ENCODE measurements around the gene KCNB1.

The KCNB1 gene

DNA sequence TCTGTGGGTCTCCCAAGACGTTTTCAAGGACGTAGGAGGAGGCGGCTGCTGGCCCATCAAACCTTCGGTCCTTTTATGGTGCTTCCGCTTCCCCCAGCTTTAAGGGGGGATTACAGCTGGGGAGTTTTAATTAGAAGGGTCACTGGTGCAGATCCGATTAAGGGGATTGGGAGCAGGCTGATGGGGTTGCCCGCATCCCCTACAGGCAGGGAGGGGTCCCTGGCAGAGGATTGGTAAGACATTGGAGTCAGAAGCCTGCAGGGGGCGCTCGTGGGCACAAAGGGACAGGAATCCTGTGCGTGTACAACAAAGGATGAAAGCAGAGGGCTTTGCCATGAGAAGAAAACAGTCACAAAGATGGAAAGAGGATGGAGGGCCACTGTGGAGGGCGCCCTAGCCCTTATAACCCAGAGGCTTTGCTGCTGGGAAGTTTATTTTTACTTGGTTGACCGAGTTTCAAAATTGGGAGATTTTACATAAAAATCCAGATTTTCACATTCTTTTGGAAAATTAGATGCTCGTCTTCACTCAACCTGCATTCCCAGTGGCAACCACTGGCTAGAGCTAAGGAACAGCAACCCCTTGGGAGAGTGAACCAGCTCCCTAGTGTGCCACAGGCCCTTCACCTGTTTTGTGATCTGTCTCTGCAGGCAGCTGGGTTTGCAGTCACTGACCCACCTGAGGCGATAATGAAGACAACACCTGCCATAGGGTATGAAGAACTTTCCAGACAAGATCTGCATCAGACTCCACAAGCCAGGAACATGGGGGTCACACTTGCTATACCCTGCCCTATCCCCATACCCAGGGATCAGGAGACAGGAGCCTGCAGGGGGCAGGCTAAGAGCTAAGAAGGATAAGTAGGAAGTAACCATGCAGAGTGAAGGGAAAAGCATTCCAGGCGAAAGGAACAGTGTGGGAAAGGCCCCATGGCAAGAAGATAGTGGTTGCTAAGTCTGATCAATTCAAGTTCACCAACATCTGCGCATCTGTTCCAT, 97.7 kb downstream of the KCNB1 start:
- peak; percentile 54 for DNase-seq

DNA sequence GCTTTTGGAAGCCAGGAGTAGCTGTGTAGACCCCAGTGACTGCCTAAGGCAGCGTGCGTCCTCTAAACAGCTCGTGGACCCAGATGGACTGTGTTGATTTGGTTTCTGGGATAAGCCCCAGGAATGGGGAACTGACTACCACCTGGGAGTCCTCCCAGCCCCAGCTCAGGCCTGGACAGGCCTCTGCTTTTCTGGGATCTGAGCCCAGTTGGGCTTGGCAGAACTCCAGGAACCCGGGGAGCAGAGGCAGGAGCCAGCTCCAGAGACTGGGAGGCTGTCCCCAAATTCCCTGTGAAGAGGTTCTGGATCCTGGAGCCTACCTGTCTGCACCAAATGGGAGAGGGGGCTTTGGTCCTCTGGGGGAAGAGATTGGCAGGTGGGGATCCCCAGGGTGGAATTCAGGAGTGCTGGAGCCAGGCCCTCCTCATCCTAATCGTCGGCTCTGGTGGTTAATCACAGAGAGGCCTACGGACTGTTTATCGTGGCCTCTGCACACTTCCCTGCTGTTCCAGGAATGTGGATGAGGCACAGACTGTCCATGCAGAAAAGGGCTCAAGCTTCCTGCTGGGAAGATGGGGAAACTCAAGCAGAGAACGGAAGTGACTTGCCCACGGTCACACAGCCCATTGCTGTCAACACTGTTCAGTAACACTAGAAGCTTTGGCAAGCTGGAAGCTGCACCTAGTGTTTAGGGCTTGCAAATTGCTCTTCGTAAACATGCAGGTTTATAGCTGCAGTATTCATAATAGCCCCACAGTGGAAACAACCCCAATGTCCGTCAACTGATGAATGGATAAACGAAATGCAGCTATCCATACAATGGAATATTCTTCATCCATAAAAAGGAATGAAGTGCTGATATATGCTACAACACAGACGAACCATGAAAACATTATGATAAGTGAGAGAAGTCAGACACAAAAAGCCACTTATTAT, 100.6 kb downstream of the KCNB1 start:
- peak; percentile 95 for DNase-seq

DNA sequence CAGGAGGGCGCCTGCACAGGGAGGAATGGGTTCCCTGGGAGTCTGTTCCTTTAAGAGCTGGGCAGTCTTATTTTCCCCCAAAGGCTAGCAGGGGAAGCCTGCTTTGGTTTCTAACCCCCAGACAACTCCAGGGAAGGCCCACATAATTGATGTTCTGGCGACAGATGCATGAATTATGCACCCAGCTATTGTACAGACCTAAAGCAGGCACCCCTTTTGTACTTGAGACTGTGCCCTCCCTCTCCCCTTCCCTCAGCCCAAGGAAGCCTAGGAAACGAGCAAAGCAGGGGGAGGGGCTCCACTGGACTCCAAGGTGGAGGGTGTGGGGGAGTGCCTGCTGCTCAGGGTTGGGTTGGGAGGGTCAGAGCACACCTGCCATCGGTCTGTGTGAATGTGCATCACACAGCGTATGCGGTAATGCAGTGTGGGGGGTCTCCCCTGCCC, 102.1 kb downstream of the KCNB1 start:
- no peak for DNase-seq

DNA sequence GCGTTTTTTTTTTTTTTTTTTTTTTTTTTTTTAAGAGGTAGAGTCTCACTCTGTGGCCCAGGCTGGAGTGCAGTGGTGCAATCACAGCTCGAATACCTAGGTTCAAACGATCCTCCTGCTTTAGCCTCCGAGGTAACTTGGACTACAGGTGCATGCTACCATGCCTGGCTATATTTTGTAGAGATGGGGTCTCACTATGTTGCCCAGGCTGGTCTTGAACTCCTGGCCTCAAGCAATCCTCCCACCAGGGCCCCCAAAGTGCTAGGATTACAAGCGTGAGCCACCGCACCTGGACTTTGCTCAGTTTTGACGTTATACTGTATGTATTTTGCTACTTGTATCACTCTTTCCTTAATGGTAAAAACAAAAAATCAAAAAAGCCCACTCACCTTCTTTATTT, 103.1 kb downstream of the KCNB1 start:
- no peak for DNase-seq

DNA sequence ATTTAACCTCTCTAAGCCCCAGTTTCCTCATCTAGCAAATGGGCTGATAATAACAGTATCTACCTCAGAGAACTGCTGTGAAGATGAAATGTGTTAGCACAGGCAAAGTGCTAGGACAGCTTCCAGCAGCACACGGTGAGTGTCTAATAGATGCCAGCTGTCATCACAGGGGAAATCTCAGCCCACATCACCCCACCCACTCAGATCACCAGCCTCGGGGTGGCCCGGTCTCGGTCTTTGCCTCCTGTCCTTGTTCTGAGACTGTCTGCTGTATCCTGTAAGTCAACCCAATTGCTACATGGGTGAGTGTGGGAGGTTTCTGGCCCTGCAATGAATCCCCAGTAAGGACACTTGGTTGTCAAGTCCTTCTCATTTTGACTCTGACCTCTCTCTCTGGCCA, 105.1 kb downstream of the KCNB1 start:
- DNase-seq: no peak

DNA sequence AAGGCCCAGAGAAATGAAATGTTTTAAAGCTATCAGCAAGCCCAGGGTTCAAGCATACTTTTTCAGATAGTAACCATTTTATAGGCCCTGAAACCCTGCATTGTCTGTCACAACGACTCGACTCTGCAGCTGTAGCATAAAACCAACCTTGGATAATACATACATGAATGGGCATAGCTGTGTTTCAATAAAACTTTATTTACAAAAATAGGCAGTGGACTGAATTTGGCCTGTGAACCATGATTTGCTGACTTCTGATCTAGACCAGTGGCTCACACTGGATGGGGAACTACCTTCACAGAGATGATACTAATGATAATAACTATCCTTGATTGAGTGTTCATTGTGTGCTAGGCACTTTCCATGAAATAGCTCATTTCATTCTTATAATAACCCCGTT, 107.3 kb downstream of the KCNB1 start:
- DNase-seq: no peak

DNA sequence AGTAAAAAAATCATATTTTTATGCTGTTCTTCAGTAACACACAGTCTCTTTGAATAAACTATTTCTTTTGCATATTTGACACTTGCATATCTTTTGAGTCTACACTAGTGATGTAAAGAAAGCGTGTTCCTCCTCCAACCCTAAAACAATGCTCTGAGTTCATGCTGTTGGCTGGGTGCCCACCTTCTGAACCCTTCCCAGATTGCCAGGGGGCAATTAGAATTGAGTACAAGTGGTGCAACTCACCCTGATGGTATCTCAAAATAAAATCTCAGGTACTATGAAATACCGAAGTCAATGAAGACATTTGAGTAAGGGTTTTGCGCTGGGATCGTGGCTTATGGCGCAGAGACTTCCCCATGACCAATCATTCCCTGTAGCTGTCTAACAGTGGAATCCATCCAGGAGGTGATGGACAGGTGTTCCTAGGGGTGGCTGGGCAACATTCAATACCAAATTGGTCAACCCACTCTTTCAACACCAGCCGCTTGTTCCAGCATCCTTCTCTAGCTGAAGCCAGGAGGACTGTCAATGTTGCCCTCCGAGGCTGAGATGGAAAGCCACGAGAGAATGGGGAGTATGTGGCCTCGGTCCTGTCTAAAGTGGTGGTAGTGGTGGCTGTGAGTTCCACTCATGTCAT, 110.3 kb downstream of the KCNB1 start:
- no peak for DNase-seq

DNA sequence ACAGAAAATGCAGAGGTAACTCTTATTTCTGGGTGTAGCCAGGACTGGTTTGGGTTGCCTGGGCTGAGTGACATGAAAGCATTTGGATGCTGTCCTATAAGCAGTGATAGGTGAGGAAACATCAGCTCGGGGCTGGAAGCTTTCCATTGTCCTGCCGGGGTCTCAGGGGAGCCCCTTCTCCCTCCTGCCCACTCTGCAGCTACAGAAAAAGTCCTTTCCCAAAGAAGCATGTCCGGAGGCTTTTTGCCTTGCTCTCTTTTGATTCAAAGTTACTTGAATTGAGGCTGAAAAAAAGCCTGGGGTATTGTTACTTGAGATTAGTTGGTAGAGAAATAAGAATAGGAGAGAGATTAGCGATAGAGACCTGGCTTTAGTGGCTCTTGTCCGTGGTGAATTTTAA, 113.9 kb downstream of the KCNB1 start:
- no peak for DNase-seq

DNA sequence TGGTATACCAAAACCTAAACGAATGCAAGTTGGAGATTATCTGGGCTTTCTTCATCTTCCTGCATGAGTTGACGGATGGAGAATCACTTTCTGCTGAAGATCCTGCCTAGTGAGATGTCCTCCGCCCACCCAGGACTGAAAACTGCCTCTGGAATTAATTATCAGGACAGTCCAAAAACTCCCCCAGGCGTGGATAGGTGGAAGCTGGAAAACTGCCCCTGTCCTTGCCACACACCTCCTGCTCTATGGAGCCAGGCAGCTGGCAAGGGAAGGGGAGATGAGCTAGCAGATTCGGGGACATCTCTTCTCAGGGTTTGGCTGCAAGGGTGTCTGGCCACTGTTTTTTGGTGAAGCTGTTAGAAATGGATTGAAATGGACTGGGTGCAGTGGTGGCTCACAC, 115.4 kb downstream of the KCNB1 start:
- no peak for DNase-seq

DNA sequence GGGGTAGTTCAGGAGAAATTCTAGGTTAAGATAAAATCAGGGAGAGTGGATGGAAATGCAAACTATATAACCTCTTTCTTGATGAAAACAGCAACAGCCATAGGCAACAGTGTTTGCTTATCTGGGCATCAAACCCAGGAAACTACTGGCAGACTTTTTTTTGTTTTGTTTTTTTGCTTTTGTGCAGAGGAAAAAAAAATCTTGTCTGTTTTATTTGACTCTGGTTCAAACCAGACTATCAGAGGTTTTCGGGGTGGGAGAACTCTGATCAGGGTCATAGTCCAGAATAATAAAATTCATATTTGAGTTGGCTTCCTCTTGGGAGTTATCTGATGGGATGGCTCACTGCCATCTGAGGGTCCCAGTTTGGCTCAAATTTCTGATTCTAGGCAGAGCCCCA, 115.8 kb downstream of the KCNB1 start:
- no peak for DNase-seq

DNA sequence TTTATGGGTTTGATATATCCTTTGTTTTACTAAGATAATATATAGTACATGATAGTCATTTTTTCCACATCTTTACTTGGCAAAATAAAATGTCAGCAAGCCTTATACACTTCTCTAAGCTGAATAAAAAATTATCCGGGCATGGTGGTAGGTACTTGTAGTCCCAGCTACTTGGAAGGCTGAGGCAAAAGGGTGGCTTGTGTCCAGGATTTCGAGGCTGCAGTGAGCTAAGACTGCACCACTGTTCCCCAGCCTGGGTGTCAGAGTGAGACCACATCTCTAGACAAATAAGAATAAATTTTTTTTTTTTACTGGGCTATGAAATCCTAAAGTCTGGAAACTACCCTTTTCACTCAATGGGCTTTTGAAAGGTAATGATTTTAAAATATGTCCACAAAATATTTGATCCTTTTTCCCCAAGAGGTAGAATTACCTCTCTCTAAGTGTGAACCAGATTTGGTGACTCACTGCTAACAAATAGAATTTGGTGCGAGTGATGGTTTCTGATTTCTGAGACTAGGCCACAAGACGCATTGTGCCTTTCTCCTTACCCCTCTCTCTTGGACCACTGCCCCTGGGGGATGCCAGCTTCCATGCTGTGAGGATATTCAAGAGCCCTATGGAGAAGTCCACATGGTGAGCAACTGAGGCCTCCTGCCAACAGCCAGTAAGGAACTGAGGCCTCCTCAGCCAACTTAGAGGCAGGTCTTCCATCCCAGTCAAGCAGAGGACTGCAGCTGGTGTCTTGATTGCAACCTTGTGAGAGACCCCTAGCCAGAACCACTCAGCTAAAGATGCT, 120.4 kb downstream of the KCNB1 start:
- no peak for DNase-seq

DNA sequence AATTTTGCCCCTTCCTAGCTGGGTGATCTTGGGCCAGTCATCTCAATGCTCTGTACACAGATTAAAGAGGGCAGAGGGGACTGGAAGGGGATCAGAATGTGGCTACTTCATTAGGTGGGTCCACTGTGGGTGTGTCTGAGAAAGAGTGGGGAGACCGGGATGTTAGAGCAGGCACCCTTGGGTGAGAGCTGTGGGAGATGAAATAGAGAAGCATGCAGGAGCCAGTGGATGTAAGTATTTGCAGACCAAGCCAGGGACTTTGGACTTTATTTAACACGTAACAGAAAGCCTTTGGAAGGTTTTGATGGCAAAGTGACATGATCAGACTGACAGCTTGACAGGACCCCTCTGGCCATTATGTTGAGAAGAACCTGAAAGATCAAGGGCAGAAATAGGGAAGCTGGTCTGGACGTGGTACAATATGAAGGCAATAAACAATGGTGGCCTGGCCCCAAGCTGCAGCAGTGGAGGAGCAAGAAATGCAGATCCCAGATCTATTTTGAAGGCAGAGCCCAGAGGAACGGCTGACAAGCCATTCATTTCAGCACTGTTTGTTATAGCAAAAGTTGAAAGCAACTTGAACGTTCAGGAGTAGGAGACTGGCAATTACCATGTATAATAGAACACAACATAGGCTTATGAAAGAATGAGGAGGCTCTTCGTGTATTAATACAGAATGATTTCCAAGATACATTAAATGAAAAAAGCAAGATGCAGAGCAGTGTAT, 122.1 kb downstream of the KCNB1 start:
- no peak for DNase-seq

DNA sequence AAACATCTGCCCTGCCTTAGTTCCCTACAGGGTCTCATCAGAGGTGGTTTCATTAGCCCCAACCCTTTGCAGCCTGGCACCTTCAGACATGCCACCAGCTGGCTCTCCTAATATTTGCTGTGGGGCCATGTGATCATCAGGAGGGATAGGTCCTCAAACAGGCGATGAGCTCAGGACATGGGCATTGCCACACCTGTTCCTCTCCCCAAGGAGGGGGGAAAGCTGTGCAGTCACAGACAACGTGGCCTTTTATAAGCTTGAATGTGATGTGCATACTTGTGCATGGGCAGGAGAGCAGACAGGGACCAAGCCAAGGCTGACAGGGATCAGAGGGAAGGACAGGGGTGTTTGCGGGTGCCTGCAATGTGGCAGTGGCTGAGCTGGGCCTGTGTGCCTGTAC, 125.8 kb downstream of the KCNB1 start:
- peak; percentile 62 for DNase-seq

DNA sequence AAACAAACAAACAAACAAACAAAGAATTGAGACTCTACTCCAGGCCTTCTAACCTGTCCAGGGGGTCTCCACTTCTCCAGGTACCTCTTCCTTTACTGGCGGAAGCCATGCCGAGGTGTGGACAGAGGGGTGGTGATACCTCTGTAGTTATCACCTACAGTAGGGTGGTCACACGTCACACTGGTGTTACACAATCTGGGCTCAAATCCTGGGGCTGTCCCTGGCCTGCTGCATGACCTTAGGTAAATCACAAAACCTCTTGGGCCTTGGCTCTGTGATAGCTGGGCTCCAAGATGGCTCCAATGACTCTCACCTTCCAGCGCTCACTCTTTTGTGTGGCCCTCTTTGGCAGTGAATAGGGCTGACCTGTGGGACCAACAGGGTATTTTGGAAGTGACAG, 127.8 kb downstream of the KCNB1 start:
- no peak for DNase-seq

DNA sequence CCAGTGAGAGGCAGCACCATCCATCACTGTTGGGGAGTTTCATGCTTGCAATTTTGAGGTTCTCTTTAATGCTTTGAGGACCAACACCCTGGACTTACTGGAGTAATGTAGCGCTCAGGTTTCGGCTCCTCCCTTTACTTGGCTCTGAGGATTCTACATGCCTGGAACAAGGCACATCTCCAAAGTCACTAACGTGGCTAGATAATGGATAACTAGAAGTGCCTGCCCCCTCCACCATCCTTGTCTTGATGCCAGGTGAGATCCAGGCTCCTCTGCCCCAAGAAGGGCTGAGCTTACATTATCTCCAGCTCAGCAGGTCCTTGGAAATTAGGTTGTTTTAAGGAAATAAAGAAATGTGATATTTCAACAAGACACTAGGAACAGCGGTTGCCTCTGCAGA, 129.1 kb downstream of the KCNB1 start:
- DNase-seq: no peak

DNA sequence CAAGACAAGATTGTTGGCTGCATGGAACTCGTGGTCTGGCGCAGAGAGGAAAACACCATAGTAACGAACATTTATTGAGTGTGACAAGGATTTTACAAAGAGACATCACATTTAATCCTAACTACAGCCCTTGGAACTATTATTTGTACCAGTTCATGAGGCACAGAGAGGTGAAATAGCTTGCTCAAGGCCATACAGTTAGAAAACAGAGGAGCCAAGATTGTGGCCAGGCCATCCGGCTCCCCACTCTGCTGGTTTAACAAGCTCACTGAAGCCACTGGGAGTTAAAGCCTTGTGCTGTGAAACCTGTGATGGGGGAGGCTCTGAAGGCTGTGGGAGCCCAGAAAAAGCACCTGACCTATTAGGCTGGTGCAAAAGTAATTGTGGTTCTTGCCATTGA, 129.7 kb downstream of the KCNB1 start:
- no peak for DNase-seq

DNA sequence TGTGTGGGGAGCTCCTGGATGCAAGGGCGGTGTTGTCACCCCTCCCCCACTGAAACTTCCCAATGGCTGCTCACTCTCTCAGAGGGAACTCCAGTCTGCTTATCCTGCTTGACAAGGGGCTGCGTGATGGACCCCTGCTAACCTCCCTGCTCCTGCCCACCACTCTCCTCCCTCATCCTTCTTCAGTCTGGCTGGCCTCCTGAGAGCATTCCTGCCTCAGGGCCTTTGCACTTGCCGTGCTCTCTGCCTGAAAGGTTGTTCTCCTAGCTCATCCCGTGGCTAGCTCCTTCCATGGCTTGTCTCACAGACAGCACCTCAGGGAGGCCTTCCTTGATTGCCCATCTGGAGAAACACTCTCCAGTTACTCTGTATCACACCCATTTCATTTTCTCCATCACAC, 130.7 kb downstream of the KCNB1 start:
- no peak for DNase-seq

DNA sequence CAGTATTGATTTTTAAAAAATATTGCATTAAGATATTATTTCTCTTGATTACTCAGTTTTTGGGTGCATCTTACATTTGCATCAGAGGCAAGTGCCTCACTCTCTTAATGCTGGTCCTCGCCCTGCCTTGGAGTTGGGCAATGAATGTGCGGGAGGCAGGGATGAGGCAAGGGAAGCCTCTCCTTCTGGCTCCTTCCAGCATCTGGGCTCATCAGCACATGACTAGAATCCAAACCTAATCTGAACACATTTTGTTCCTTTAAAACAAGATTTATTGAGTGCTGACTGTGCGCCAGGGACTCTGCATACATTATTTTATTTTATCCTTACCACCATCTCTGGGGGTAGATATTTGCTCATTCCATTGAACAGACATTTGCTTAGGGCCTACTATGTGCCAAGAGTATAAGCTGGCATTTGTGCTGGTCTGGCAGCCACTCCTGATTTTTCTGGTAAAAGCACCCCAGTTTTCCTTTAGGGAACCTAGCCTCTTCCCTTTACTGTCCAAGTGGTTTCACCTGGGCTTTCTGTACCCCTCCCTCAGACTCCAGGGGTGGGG, 132.7 kb downstream of the KCNB1 start:
- no peak for DNase-seq

DNA sequence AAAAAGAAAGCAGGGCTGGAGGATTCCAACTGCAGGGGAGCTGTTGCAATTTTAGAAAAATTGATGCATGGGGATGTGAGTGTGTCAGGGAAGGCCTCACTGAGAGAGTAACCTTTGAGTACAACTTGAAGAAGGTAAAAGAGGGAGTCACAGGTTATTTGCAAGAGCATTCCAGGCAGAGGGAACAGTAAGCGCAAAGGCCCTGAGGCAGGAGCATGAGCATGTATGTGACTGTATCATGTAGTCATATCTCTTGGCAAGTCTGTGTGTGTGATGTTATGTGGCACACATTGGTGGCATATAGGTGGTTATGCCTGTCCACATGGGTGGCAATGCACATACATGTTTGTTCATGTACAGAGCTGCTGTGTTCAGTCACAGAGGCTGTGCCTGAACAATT, 133.4 kb downstream of the KCNB1 start:
- DNase-seq: no peak

DNA sequence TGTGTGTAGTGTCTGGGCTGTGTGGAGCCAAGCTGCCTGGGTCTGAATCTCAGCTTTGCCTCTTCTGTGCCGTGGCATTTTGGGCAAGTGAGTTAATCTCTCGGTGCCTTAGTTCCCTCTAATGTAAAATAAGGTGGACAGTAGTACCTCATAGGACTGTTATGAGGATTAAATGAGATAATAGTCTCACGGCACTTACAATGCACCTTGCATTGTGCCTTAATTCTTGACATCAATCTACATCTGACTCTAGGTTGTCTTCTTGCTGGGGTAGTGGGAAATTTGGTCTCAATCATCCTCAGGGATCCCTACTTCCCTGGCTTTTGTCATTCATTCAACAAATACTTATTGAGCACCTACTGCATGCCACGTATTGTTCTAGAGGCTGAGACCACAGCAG, 133.9 kb downstream of the KCNB1 start:
- DNase-seq: no peak

DNA sequence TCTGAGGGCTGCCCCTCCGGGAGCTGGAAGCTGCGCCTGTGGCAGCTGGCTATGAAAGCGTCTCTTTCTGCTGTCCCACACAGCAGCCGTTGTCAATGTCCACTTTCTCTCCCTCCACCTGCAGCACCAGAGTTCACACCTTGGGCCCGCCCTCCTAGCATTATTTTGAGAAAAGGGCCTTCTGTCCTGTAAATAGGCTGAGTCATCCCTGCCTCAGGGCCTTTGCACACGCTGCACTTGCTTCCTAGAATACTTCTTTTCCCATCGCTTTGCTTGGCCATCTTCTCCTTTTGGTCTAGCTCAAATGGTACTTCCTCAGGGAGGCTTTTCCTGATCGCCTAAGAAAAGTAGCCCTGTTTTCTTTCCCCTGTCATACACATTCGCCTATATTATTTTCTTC, 135.3 kb downstream of the KCNB1 start:
- DNase-seq: no peak

Data from NCI-H345 (cell line).